Upper lobe of left lung (tissue), 4 donors: ENCODE data around the gene KLHL7.

Experiments used
- EP300 ChIP-seq, 4 donors: sonication (generic); formaldehyde crosslinking; IDR thresholded peaks; one replicate each; pipeline ENCODE4 v1.5.1; 2017; ENCODE audit warnings: antibody characterized with exemption in 4 of 4, control low read depth in 2 of 4
- POLR2A ChIP-seq, 4 donors: fragments of 450-650 bp; IDR thresholded peaks; one replicate each; pipeline ENCODE4 v1.5.1; 2016 to 2017; ENCODE audit warnings: antibody characterized with exemption in 4 of 4, mild to moderate bottlenecking in 2 of 4
- TF ChIP-seq, protein P1 (sequence below), 6 experiments: fragments of 450-650 bp in 4 of 6; fragments of 200-600 bp in 2 of 6; sonication (generic) in 2 of 6; IDR thresholded peaks; one replicate each; pipeline ENCODE4 v1.5.1; 2016 to 2019; ENCODE audit warnings: antibody characterized with exemption in 6 of 6

DNA sequence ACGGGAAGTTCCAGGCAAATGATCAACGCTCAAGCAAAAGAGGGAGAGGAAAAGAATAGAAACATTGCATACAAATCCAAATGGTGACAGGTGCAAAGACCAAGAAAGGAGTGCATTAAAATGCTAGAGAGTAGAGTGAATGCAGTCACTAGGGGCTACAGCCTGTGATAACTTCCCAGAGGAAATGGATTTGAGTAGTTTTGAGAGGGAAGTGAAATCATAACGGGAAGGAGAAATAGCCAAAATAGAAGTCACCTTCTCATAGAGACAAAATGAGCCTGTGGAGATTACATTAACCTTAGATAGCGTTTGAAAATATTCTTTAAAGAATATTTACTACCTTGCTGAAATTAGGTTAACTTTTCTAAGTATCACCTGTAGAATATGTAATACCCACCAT, 102.7 kb downstream of the KLHL7 start:
- TF ChIP-seq POLR2A (IDR thresholded peaks at IDR 0.05) (no peak), EP300 (IDR thresholded peaks at IDR 0.05) (no peak)
- TF ChIP-seq, protein P1, sequence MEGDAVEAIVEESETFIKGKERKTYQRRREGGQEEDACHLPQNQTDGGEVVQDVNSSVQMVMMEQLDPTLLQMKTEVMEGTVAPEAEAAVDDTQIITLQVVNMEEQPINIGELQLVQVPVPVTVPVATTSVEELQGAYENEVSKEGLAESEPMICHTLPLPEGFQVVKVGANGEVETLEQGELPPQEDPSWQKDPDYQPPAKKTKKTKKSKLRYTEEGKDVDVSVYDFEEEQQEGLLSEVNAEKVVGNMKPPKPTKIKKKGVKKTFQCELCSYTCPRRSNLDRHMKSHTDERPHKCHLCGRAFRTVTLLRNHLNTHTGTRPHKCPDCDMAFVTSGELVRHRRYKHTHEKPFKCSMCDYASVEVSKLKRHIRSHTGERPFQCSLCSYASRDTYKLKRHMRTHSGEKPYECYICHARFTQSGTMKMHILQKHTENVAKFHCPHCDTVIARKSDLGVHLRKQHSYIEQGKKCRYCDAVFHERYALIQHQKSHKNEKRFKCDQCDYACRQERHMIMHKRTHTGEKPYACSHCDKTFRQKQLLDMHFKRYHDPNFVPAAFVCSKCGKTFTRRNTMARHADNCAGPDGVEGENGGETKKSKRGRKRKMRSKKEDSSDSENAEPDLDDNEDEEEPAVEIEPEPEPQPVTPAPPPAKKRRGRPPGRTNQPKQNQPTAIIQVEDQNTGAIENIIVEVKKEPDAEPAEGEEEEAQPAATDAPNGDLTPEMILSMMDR (IDR thresholded peaks at IDR 0.05): no peak
